Measurements from ENCODE around the gene CYB5A.

Gene CYB5A

DNA sequence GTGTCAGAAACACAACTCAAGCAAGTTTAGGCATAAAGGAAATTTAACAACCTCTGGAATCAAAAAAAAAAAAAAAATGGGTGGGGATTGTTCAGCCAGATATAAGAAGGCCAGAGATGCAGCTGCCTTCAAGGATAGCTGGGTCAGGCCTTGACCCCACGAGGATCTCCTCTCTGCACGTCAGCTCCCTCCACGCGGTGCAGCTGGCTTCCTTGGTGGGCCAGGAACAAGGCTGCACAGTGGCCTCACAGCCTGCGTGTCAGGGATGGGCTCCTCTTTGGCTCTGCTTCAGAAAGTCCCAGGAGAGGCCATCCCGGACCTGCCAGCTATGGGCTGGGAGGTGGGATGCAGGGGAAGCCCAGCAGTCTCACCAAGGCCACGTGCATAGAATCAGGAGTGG is 88.0 kb downstream of the CYB5A start:
- DNase-seq, result no peak

Data from NCI-H1048 (cell line).